Osteocyte (in vitro differentiated cells): ENCODE measurements around the gene NR1D1. TPM values are rescaled to one million over a fixed set of nuclear protein-coding genes. Genes with fewer than 3 reads are reported as not detected.

Experiments
- DNase-seq: peaks from one replicate; pipeline ENCODE4 v3.0.0; 2021; ENCODE audit warnings: mixed read lengths; ENCODE audit not compliant: unreplicated experiment; ENCODE audit errors: extremely low spot score
- H3K27ac Mint-ChIP-seq: one replicate; pipeline ENCODE4 v1.8.0; 2021; ENCODE audit warnings: mild to moderate bottlenecking, mixed read lengths; ENCODE audit not compliant: unreplicated experiment
- H3K27me3 Mint-ChIP-seq: one replicate; pipeline ENCODE4 v1.8.0; 2021; ENCODE audit warnings: mixed read lengths; ENCODE audit not compliant: unreplicated experiment
- H3K36me3 Mint-ChIP-seq: one replicate; pipeline ENCODE4 v1.8.0; 2021; ENCODE audit warnings: mixed read lengths; ENCODE audit not compliant: unreplicated experiment
- H3K4me1 Mint-ChIP-seq: one replicate; pipeline ENCODE4 v1.8.0; 2021; ENCODE audit warnings: mixed read lengths; ENCODE audit not compliant: unreplicated experiment
- H3K4me3 Mint-ChIP-seq: one replicate; pipeline ENCODE4 v1.8.0; 2021; ENCODE audit warnings: mild to moderate bottlenecking, moderate library complexity, mixed read lengths; ENCODE audit not compliant: unreplicated experiment
- H3K9me3 Mint-ChIP-seq: one replicate; pipeline ENCODE4 v1.8.0; 2021; ENCODE audit warnings: mixed read lengths; ENCODE audit not compliant: unreplicated experiment
- CTCF ChIP-seq: fragments of 200-600 bp; sonication (generic); IDR thresholded peaks from 2 replicates; pipeline ENCODE4 v1.5.0; 2021; ENCODE audit warnings: antibody characterized with exemption, mild to moderate bottlenecking, moderate library complexity
- total RNA-seq: library from RNA; stranded (reverse); gene quantifications from 2 replicates; pipeline ENCODE4 v1.2.1, GENCODE V29; 2021

The NR1D1 gene
- total RNA-seq, 1 donor from 2014 or later = 6.9 TPM

GRCh38 chr17:40113907-40114245 lies 13.5 kb upstream of the NR1D1 start:
- peak overlapping the region; percentile 89 for H3K27ac Mint-ChIP-seq
- H3K36me3 Mint-ChIP-seq = no peaks in the 10 kb centered on the region
- no peak for DNase-seq
- H3K4me1 Mint-ChIP-seq = peaks cover 58% of the 10 kb centered on the region
- no peaks in the 10 kb centered on the region for H3K9me3 Mint-ChIP-seq
- no peak for TF ChIP-seq CTCF
- H3K27me3 Mint-ChIP-seq = no peaks in the 10 kb centered on the region
- peak overlapping the region; percentile 84 for H3K4me3 Mint-ChIP-seq

GRCh38 chr17:40113110-40113906 lies 12.9 kb upstream of the NR1D1 start:
- peak; percentile 94 for DNase-seq
- peak overlapping the region; percentile 89 for H3K27ac Mint-ChIP-seq
- no peaks in the 10 kb centered on the region for H3K27me3 Mint-ChIP-seq
- H3K9me3 Mint-ChIP-seq = no peaks in the 10 kb centered on the region
- H3K4me1 Mint-ChIP-seq = peaks cover 59% of the 10 kb centered on the region
- H3K4me3 Mint-ChIP-seq = peak overlapping the region; percentile 84
- peak; percentile 88 for TF ChIP-seq CTCF
- no peaks in the 10 kb centered on the region for H3K36me3 Mint-ChIP-seq

- Mint-ChIP-seq H3K36me3 (no peaks in the 10 kb centered on the region), H3K9me3 (no peaks in the 10 kb centered on the region), H3K27me3 (no peaks in the 10 kb centered on the region), H3K27ac (peak overlapping the region; percentile 89), H3K4me3 (peak overlapping the region; percentile 84), H3K4me1 (peaks cover 65% of the 10 kb centered on the region)
- DNase-seq = no peak
- no peak for TF ChIP-seq CTCF
These were observed 12.3 kb upstream of the NR1D1 start for GRCh38 chr17:40112718-40113109.

GRCh38 chr17:40112191-40112711 lies 11.9 kb upstream of the NR1D1 start:
- peaks cover 67% of the 10 kb centered on the region for H3K4me1 Mint-ChIP-seq
- TF ChIP-seq CTCF = no peak
- no peaks in the 10 kb centered on the region for H3K27me3 Mint-ChIP-seq
- peak overlapping the region; percentile 84 for H3K4me3 Mint-ChIP-seq
- H3K27ac Mint-ChIP-seq = peak overlapping the region; percentile 89
- no peaks in the 10 kb centered on the region for H3K9me3 Mint-ChIP-seq
- DNase-seq = no peak
- no peaks in the 10 kb centered on the region for H3K36me3 Mint-ChIP-seq

GRCh38 chr17:40111221-40112128 lies 11.1 kb upstream of the NR1D1 start:
- peak; percentile 81 for TF ChIP-seq CTCF
- Mint-ChIP-seq H3K27me3 (no peaks in the 10 kb centered on the region), H3K4me1 (peaks cover 67% of the 10 kb centered on the region), H3K36me3 (no peaks in the 10 kb centered on the region), H3K9me3 (no peaks in the 10 kb centered on the region), H3K4me3 (peak overlapping the region; percentile 26), H3K27ac (peak overlapping the region; percentile 77)
- DNase-seq = no peak
